Kasumi-1 (cell line): ENCODE data around the gene PCDHA9.

ENCODE experiments used
- DNase-seq, 2 experiments: peaks; one replicate each; lab custom pipeline; 2025; lab: John Stamatoyannopoulos, UW

Gene PCDHA9

GRCh38 chr5:140881889-140882590 is 33.9 kb downstream of the PCDHA9 start, which contains the start of gene PCDHA13:
Gene PCDHA13 (plus strand): TSS chr5:140882124. CDS start chr5:140882269, 145 bp downstream.
- no peak for DNase-seq

GRCh38 chr5:140882591-140882899 is 34.4 kb downstream of the PCDHA9 start:
- no peak for DNase-seq

- no peak for DNase-seq
Observed at GRCh38 chr5:140883373-140883772, 35.2 kb downstream of the PCDHA9 start.

GRCh38 chr5:140883927-140884697 is 35.9 kb downstream of the PCDHA9 start:
- DNase-seq: no peak
